Measurements from ENCODE around the gene IL1RAPL1. TPM values are rescaled to one million over a fixed set of nuclear protein-coding genes. Genes with fewer than 3 reads are reported as not detected.

The IL1RAPL1 gene
- total RNA-seq, 4 donors from 2014 or later, result 0.13 TPM; not detected in 3

DNA sequence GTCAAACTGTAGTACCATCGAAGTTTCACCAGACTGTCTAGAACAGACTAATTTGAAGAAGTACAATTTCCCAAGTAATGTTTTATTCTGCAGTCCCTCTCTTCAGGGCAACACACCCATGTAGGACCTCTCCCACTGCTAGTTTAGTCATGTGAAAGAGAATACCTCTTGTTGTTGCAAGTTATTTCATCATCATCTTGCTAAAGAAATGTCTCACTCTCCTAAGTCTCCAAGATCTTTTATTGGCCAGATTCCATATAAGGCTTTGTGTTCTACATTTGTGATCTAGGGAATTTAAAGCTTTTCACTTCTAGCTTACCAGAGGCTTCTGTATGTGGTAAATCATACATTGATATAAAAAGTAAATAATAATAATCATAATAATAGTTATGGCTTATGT is 882.8 kb downstream of the IL1RAPL1 start:
- 57% methylated on average over 1 of the region's 1 CpG for WGBS
- TF ChIP-seq POLR2AphosphoS5 (IDR thresholded peaks at IDR 0.05), result no peak
- no peak for TF ChIP-seq POLR2A (IDR thresholded peaks at IDR 0.05)
- no peak for TF ChIP-seq EP300 (IDR thresholded peaks at IDR 0.05)
- TF ChIP-seq, protein P1, sequence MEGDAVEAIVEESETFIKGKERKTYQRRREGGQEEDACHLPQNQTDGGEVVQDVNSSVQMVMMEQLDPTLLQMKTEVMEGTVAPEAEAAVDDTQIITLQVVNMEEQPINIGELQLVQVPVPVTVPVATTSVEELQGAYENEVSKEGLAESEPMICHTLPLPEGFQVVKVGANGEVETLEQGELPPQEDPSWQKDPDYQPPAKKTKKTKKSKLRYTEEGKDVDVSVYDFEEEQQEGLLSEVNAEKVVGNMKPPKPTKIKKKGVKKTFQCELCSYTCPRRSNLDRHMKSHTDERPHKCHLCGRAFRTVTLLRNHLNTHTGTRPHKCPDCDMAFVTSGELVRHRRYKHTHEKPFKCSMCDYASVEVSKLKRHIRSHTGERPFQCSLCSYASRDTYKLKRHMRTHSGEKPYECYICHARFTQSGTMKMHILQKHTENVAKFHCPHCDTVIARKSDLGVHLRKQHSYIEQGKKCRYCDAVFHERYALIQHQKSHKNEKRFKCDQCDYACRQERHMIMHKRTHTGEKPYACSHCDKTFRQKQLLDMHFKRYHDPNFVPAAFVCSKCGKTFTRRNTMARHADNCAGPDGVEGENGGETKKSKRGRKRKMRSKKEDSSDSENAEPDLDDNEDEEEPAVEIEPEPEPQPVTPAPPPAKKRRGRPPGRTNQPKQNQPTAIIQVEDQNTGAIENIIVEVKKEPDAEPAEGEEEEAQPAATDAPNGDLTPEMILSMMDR (IDR thresholded peaks at IDR 0.05), result no peak
- DNase-seq (ENCODE audit: low spot score in 2 of 2), result no peak
- Histone ChIP-seq H3K27me3 (no peaks in the 10 kb centered on the region), H3K4me1 (no peaks in the 10 kb centered on the region), H3K27ac (no peak overlapping the region), H3K36me3 (no peaks in the 10 kb centered on the region), H3K9me3 (no peaks in the 10 kb centered on the region), H3K4me3 (no peak overlapping the region)

DNA sequence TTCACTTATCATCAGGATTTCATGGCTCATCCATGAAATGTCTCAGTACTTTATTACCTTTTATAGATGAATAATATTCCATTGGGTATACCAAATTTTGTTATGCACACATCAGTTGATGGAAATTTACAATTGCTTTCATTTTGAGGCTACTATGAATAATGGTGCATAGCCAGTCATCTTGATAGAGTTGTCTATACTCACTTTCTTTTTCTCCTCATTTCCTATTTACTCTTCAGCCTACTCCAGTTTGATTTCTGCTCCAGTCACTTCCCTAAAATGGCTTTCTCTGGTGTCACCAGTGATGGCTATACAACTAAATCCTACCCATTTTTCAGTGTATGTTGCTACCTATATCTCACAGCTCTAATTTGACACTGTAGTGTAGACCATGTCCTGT is 884.6 kb downstream of the IL1RAPL1 start:
- no peaks in the 10 kb centered on the region for H3K27me3 ChIP-seq
- no peaks in the 10 kb centered on the region for H3K4me1 ChIP-seq
- TF ChIP-seq, protein P1 (IDR thresholded peaks at IDR 0.05), result no peak
- no peak for TF ChIP-seq EP300 (IDR thresholded peaks at IDR 0.05)
- TF ChIP-seq POLR2AphosphoS5 (IDR thresholded peaks at IDR 0.05), result no peak
- no peak for TF ChIP-seq POLR2A (IDR thresholded peaks at IDR 0.05)
- no peaks in the 10 kb centered on the region for H3K36me3 ChIP-seq
- no peak overlapping the region for H3K4me3 ChIP-seq
- no peak overlapping the region for H3K27ac ChIP-seq
- no peaks in the 10 kb centered on the region for H3K9me3 ChIP-seq
- no peak for DNase-seq (ENCODE audit: low spot score in 2 of 2)

DNA sequence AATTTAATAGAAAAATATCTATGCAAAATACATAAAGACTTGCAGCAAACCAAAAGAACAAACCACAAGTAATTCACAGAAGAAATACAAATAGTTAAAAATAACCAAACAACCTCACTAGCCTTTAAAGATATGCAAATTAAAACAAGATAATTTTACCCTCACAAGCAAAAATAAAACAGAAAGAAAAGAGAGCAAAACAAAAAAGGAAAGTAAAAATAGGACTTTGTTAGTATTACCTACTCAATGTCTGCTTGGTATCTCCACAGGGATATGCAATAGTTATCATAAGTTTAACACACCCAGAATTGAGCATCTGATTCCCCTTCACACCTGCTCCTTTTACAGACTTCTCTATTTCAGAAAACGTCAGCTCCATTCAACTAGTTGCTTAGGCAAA is 890.6 kb downstream of the IL1RAPL1 start:
- TF ChIP-seq POLR2A (IDR thresholded peaks at IDR 0.05), result no peak
- no peak for TF ChIP-seq POLR2AphosphoS5 (IDR thresholded peaks at IDR 0.05)
- TF ChIP-seq, protein P1 (IDR thresholded peaks at IDR 0.05), result no peak
- TF ChIP-seq EP300 (IDR thresholded peaks at IDR 0.05), result no peak
- WGBS, result 29% methylated on average over 1 of the region's 1 CpG

DNA sequence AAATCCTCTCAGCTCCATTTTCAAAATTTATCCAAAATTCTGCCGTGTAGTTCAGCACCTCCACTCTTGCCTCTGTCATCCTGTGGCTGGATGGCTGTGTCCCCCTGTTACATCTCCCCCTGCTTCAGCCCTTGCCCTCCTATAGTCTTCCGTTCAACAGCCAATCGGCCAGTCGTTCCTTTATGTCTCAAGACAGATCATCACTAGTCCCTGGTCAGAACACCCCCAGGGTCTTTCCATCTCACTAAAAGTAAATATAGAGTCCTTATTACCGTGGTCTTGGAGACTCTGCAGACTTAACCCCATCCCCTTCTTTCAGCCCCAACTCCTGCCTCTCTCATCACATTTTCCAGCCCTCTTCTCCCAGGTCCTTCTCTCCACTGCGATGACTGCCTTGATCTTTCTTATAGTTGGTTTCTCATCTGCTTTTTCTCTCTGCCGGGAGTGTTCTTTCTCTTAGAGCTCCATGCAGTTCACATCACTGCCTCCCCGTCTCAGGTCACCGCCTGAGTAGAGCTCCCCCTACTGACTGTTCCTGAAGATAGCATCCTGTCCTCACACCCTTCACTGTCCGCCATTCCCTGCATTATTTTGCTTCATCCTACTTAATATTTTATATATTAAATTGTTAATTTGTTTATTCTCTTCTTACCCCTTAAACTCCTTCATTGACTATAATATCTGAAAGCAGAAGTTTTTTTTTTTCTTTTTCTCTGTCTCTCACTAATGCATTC is 891.3 kb downstream of the IL1RAPL1 start:
- TF ChIP-seq POLR2AphosphoS5 (IDR thresholded peaks at IDR 0.05), result no peak
- no peak for TF ChIP-seq EP300 (IDR thresholded peaks at IDR 0.05)
- TF ChIP-seq POLR2A (IDR thresholded peaks at IDR 0.05), result no peak
- TF ChIP-seq, protein P1 (IDR thresholded peaks at IDR 0.05), result peak in 1 of 2 donors; percentile 15
- no peaks in the 10 kb centered on the region for H3K36me3 ChIP-seq
- DNase-seq (ENCODE audit: low spot score in 2 of 2), result no peak
- no peak overlapping the region for H3K27ac ChIP-seq
- H3K4me1 ChIP-seq, result no peaks in the 10 kb centered on the region
- no peaks in the 10 kb centered on the region for H3K9me3 ChIP-seq
- H3K4me3 ChIP-seq, result no peak overlapping the region
- WGBS, result 49% methylated on average over 10 of the region's 10 CpGs
- no peaks in the 10 kb centered on the region for H3K27me3 ChIP-seq

More for the DNA sequence above, 890.6 kb downstream of the IL1RAPL1 start:
- no peak overlapping the region for H3K27ac ChIP-seq
- no peak for DNase-seq (ENCODE audit: low spot score in 2 of 2)
- no peaks in the 10 kb centered on the region for H3K36me3 ChIP-seq
- H3K27me3 ChIP-seq, result no peaks in the 10 kb centered on the region
- no peaks in the 10 kb centered on the region for H3K4me1 ChIP-seq
- no peaks in the 10 kb centered on the region for H3K9me3 ChIP-seq
- no peak overlapping the region for H3K4me3 ChIP-seq

DNA sequence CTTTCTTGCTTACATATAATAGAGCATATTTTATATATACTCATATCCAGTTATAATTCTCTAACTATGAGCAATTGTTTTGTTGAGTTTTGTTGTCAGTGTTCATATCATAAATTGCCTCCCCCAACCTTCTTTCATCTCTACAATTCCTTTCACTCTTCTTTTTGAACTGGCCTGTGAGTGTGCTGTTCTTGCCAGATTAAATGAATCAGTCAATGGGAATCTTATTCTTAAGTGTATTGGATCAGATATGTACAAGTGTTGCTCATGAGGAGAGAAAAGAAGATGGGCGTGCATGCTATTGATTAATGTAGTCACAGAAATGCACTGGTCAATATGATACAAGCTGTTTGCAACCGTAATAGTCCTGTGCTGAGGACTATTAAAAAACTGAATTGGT is 900.0 kb downstream of the IL1RAPL1 start:
- Histone ChIP-seq H3K27me3 (no peaks in the 10 kb centered on the region), H3K9me3 (no peaks in the 10 kb centered on the region), H3K27ac (no peak overlapping the region), H3K36me3 (no peaks in the 10 kb centered on the region), H3K4me1 (no peaks in the 10 kb centered on the region), H3K4me3 (no peak overlapping the region)
- WGBS, result 78% methylated on average over 2 of the region's 2 CpGs
- no peak for DNase-seq (ENCODE audit: low spot score in 2 of 2)
- no peak for TF ChIP-seq POLR2A (IDR thresholded peaks at IDR 0.05)
- no peak for TF ChIP-seq POLR2AphosphoS5 (IDR thresholded peaks at IDR 0.05)
- TF ChIP-seq, protein P1 (IDR thresholded peaks at IDR 0.05), result no peak
- no peak for TF ChIP-seq EP300 (IDR thresholded peaks at IDR 0.05)

All from suprapubic skin (tissue), 4 donors.